ENCODE measurements around the gene OBI1. TPM values are rescaled to one million over a fixed set of nuclear protein-coding genes. Genes with fewer than 3 reads are reported as not detected.

The OBI1 gene
- polyA plus RNA-seq, 2 of the 4 experiments (the other 2 are of a cell fraction): 8.7 to 13.9 TPM

GRCh38 chr13:78601124-78601873 is 57.7 kb downstream of the OBI1 start:
- 0 out of 3 replicates have a peak, but pooled peaks cover 5% of the 10 kb centered on the region for H3K4me1 ChIP-seq
- CTCF ChIA-PET: no interaction called here
- FAIRE-seq (no peak), DNase-seq (ENCODE audit: low read depth in 1 of 2, low spot score in 1 of 2) (no peak), ATAC-seq (no peak)
- no peak overlapping the region for H3K4me2 ChIP-seq
- no peaks in the 10 kb centered on the region for H3K9me3 ChIP-seq
- TF ChIP-seq PBX3 (IDR thresholded peaks at IDR 0.05) (no peak), MYC (IDR thresholded peaks at IDR 0.05; ENCODE audit: borderline replicate concordance, low read length) (no peak), CBX2 (IDR thresholded peaks at IDR 0.05; ENCODE audit: borderline replicate concordance, low read depth) (no peak), NFE2L2 (conservative IDR thresholded peaks at IDR 0.05; ENCODE audit: low read length) (no peak), E2F6 (IDR thresholded peaks at IDR 0.05; ENCODE audit: borderline replicate concordance, low read depth) (no peak), JUNB (IDR thresholded peaks at IDR 0.05) (no peak), HOXB13 (CRISPR knock-in tag; IDR thresholded peaks at IDR 0.05; ENCODE audit: low read depth) (no peak), BCL3 (IDR thresholded peaks at IDR 0.05) (no peak), CTCF (IDR thresholded peaks at IDR 0.05) (no peak), POLR2A (IDR thresholded peaks at IDR 0.05; ENCODE audit: low read length) (no peak), FOXS1 (CRISPR knock-in tag; IDR thresholded peaks at IDR 0.05) (no peak), ESRRA (IDR thresholded peaks at IDR 0.05; ENCODE audit: borderline replicate concordance, low read length) (no peak), KDM5A (IDR thresholded peaks at IDR 0.05) (no peak), ATOH8 (CRISPR knock-in tag; IDR thresholded peaks at IDR 0.05; ENCODE audit: low read depth) (no peak), RFX5 (IDR thresholded peaks at IDR 0.05) (no peak), HES2 (IDR thresholded peaks at IDR 0.05) (no peak), MAZ (IDR thresholded peaks at IDR 0.05; ENCODE audit: borderline replicate concordance, low read depth, low read length) (no peak), FOSL2 (IDR thresholded peaks at IDR 0.05) (no peak), FOSL2 (CRISPR knock-in tag; IDR thresholded peaks at IDR 0.05) (no peak), NPAS2 (CRISPR knock-in tag; IDR thresholded peaks at IDR 0.05; ENCODE audit: borderline replicate concordance) (no peak)
- POLR2A ChIA-PET: no interaction called here
- H3K4me3 ChIP-seq: no peak overlapping the region
- H3K27ac ChIP-seq: no peak overlapping the region
- WGBS (ENCODE audit: missing lambda C conversion rate): 98% methylated on average over 38 of the region's 58 CpGs

GRCh38 chr13:78600280-78600883 is 58.6 kb downstream of the OBI1 start:
- POLR2A ChIA-PET: no interaction called here
- H3K27ac ChIP-seq: no peak overlapping the region
- FAIRE-seq (no peak), ATAC-seq (no peak), DNase-seq (ENCODE audit: low read depth in 1 of 2, low spot score in 1 of 2) (no peak)
- no peak overlapping the region for H3K4me2 ChIP-seq
- no peaks in the 10 kb centered on the region for H3K9me3 ChIP-seq
- WGBS (ENCODE audit: missing lambda C conversion rate): 91% methylated on average over 13 of the region's 13 CpGs
- CTCF ChIA-PET: no interaction called here
- H3K4me3 ChIP-seq: no peak overlapping the region
- H3K4me1 ChIP-seq: 0 out of 3 replicates have a peak, but pooled peaks cover 5% of the 10 kb centered on the region
- TF ChIP-seq RNF2 (IDR thresholded peaks at IDR 0.05; ENCODE audit: borderline replicate concordance, low read depth): no peak
- TF ChIP-seq ZFP36 (IDR thresholded peaks at IDR 0.05; ENCODE audit: borderline replicate concordance, partially characterized antibody): no peak
- TF ChIP-seq CHD4 (IDR thresholded peaks at IDR 0.05; ENCODE audit: borderline replicate concordance): no peak
- TF ChIP-seq BCL3 (IDR thresholded peaks at IDR 0.05): no peak
- no peak for TF ChIP-seq RFX5 (IDR thresholded peaks at IDR 0.05)
- no peak for TF ChIP-seq CEBPB (IDR thresholded peaks at IDR 0.05)
- no peak for TF ChIP-seq ZSCAN20 (CRISPR knock-in tag; IDR thresholded peaks at IDR 0.05)
- TF ChIP-seq HOXB5 (CRISPR knock-in tag; IDR thresholded peaks at IDR 0.05): no peak
- TF ChIP-seq FOXS1 (CRISPR knock-in tag; IDR thresholded peaks at IDR 0.05): no peak
- TF ChIP-seq TP53 (CRISPR knock-in tag; IDR thresholded peaks at IDR 0.05): no peak
- TF ChIP-seq ELK1 (IDR thresholded peaks at IDR 0.05; ENCODE audit: low read depth, low read length): no peak
- TF ChIP-seq RARB (CRISPR knock-in tag; IDR thresholded peaks at IDR 0.05): no peak
